NCI-H1436 (cell line): ENCODE data around the gene DDAH1.

ENCODE experiments used
- DNase-seq: peaks from one replicate; lab custom pipeline; 2025; lab: John Stamatoyannopoulos, UW

The DDAH1 gene

GRCh38 chr1:85393490-85393889 lies 71.5 kb downstream of the DDAH1 start:
- DNase-seq = no peak

DNA sequence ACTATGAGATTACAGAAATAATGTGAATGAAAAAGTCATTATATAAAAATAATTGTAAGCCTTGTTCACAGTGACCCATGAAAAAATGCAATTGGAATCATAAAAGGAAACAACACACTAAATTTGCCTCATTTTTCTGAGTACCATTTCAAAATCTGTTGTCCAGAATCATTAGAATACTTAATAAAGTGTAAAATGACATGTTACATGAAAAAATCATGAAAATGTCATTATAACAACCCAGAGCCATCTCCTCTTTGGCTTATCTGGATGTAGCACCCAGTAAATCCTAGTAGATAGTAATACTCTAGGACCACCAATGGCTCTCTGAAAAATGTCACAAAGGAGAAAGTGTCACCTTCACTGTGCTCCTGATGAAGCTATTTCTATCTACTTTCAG lies 76.5 kb downstream of the DDAH1 start:
- DNase-seq = no peak

DNA sequence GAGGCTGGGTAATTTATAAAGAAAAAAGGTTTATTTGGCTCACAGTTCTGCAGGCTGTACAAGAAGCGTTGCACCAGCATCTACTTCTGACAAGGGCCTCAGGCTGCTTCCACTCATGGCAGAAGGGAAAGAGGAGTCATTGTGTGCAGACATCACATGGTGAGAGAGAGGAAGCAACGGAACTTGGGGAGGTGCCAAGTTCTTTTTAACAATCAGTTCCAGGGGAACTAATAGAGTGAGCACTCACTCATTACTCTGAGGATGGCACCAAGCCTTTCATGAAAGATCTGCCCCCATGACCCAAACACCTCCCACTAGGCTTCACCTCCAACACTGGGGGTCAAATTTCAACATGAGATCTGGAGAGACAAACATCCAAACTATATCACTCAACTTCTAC lies 77.2 kb downstream of the DDAH1 start:
- no peak for DNase-seq

- no peak for DNase-seq
Measured at GRCh38 chr1:85386068-85386722, 78.8 kb downstream of the DDAH1 start.

- no peak for DNase-seq
Measured at GRCh38 chr1:85379203-85380136, 85.5 kb downstream of the DDAH1 start.

DNA sequence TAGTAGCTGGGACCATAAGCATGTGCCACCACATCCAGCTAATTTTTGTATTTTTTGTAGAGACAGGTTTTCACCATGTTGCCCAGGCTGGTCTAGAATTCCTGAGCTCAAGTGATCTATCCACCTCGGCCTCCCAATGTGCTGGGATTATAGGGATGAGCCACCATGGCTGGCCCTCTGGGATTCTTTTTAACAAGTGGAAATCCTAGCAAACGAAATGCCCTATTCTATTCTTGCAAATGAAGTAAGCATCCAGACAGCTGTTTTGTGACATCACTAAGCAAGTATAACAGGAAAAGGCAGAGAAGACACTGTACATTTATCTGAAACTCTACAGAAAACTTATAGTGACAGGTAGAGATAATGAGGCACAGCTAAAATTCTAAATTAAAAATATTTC lies 86.4 kb downstream of the DDAH1 start:
- no peak for DNase-seq

DNA sequence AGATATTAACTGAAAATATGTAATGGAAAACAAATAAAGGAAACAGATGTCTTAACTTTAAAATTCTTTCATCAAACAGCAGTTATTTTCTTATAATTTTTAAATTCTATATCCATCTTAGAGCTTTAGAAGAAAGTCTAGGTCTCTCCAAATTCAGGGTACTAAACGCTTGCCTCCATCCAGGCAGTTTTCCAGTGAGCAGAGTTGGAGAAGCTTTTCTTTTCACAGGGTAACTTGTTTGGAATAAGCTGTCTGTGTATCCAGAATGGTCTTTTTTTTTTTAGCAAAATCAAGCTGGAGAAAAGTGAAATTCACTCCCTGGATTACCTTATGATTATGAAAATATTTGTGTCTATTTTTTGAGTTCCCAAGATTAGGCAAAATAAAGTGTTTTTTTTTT lies 88.6 kb downstream of the DDAH1 start:
- DNase-seq = no peak

DNA sequence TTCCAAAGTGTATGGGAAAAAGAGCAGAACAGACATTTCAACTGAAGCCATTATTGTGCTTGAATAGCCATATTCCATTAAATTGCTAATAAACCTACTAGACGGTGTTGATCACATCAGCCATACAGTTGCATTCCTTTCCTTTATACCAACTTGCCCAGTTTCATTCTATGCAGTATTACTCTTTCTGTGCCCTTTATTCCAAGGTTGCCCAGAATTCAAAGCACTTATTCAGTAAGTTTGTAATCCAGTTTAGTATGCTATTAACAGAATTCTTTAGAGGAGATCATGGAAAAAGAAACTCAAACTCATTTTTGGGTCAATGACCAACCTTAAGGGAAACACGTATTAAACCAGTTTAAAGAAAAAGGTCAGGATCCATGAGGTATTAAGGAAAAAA lies 89.5 kb downstream of the DDAH1 start:
- no peak for DNase-seq

DNA sequence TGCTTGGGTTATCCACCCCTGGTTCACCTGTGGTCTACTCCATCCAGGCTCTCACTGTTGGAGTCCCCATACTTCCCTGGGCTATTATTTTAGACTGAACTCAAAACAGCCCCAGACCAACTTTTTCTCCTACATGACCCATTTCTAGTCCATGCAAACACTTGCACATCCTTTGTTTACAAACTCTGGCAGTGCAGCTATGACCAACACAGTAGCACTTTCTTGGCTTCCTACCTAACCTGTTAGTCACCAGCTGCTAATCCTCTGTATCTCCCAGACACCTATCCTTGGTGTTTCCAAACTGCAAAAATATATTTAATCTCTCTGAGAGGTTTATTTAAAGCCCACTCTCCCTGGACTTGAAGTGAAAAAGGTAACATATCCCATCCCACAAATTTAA lies 90.8 kb downstream of the DDAH1 start:
- no peak for DNase-seq

- no peak for DNase-seq
Measured at GRCh38 chr1:85373378-85373708, 91.6 kb downstream of the DDAH1 start.

GRCh38 chr1:85372683-85373377 lies 92.1 kb downstream of the DDAH1 start:
- DNase-seq = no peak

- DNase-seq = no peak
Measured at GRCh38 chr1:85371021-85371420, 93.9 kb downstream of the DDAH1 start.

- DNase-seq = no peak
Measured at GRCh38 chr1:85368073-85368770, 96.7 kb downstream of the DDAH1 start.

DNA sequence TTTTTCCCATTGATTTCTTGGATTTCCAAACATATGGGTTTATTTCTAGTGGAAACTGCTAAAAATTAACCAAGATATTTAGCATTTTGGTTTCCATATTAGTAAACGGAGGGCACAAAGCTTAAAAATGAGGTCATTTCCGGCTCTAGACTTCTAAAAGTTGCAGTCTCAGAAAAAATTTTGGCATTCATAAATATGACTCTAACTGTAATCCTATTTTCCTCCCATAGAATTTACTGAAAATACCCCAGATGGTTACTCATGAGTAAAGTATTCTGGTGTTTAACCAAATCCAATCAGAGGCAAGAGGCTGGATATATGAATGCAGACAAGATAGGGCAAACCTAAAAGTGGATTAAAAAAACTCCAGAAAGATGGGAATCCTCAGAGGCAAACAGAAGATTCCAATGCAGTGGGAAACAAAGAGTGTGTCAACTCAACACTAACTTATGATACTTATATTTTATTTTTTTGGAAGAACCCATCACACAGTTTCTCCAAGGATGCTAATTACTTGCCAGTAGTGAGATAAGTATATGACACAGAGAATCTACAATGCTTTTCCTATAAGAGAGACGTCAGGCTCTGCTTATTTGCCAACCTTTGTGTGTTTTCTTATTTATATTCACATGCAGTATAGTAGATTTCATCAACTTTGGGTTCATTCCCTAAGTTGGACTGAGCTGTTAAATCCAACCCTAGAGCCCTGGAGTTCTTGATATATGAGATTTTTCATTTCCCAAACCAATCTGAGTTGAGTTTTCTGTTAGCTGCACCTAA lies 98.4 kb downstream of the DDAH1 start:
- no peak for DNase-seq

DNA sequence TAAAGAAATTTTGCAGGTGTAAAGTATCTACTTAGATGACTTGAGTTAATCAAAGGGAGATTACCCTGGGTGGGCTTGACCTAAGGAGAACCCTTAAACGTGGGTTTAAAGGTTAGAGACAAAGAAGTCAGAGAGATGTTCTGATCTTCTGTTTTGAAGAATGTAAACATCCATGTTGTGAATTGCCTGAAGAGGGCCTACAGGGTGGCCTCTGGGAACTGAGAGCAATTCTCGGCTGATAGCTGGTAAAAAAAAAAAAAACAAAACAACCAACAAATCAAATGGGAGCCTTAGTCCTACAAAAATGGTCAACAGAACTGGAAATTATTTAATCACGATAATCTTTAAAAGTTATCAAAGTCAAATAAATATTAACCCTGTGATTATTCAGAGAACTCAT lies 99.1 kb downstream of the DDAH1 start:
- DNase-seq = no peak

GRCh38 chr1:85363521-85363920 lies 101.4 kb downstream of the DDAH1 start:
- no peak for DNase-seq

DNA sequence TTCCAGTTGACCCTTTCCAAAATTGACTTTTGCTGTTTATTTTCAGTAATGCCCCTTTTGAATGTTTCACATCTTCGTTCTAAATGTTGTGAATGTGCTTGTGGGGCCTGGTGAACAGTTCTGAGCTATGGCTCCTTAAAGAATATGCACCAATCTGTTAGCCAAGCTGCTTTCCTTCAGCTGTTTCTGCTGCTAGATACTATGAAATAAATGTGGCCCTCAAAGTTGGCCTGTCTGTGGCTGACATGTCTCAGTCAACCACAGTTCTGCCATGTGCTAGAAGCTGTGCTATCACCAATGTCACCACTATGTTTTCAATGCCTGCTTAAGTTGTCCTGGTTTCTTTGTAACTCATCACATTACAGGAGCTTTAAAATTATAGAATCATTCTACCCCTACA lies 101.9 kb downstream of the DDAH1 start:
- no peak for DNase-seq

DNA sequence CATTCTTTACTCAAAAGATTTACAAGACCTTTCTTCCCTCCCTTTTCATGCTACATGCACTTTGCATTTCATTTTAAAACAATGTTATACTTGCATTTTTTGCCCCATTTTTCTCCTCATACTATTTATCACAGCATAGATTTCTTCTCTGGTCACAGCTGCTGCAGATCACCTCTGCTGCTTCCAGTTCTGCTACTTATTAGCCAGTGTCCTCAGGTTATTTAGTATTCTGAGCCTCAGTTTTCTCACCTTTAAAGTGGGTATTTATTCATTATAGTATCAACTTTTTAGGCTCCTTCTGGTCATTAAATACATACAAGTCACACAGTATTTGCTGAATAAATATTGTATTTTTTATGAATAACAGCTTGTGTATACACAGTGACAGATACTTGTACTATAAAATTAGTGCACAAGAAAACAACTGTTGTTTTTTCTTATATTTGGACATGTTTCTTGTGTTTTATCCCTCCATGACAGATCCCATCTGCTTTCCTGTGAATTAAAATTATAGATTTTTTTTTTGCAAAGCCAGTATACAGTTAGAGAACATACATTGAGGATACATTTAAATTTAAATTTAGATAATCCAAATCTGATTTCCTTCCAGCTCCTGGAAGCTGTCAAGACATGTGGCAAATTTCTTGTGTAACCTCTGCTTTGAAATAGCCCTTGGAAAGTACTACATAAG lies 103.2 kb downstream of the DDAH1 start:
- no peak for DNase-seq

DNA sequence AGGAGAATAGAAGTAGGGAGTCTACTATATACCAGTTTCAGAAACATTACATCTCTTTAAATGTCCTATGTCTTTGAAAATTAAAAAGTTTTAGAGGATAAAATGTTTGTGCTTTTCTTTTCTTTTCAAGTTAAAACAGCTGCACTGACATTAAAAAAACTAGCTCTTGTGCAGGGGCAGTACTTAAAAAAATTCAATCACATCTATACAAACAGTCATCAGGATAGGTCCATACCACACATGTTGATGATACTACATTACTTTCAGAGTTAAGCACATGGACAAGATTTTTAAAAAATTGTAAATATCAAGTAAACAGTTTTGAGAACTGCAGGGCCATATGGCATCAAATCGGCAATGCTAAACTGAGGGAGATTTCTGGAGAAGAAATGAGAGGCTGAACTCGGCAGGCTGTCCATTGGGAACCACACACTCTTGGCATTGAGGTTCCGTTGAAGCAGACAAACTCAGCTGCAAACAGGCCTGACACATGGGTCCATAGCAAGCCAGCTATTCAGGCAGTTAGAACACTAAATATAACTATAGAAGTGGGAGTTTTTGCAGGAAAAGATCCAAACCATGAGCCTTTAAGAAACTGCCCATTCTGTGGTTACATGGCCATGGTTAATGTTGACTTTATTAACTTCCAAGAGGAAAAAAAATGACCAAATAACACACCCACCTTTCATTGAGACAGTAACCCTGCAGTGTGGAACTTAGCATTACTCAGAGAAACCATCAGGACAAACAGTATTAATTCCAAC lies 104.0 kb downstream of the DDAH1 start:
- DNase-seq = no peak
